ENCODE measurements around the gene TNPO1.
A peak's percentile ranks its signal among the peaks of the same experiment; 100 is the strongest.
"Not testable (repeated sequence)": the region's sequence is repeated elsewhere in the genome, so short reads cannot be mapped to it uniquely, and the experiment has no call there.

The TNPO1 gene

DNA sequence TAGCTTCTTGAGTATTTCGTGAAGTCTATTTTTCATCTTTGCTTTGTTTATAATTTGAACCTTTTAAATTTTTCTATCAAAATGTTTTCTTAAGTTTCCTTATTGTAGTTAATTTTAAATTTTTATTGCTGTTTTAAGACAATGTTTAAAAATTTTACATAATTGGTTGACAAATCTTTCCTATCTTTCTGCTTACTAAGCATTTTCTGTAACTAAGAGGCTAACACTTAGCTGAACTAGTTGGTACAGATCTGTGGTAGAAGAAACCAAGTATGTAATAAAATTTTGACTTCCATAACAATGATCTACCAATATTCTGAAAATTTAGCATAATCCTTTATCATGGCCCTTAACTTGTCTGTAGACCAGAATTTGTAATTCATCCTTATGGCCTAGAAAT lies 32.3 kb upstream of the TNPO1 start:
- TF ChIP-seq, protein P1, sequence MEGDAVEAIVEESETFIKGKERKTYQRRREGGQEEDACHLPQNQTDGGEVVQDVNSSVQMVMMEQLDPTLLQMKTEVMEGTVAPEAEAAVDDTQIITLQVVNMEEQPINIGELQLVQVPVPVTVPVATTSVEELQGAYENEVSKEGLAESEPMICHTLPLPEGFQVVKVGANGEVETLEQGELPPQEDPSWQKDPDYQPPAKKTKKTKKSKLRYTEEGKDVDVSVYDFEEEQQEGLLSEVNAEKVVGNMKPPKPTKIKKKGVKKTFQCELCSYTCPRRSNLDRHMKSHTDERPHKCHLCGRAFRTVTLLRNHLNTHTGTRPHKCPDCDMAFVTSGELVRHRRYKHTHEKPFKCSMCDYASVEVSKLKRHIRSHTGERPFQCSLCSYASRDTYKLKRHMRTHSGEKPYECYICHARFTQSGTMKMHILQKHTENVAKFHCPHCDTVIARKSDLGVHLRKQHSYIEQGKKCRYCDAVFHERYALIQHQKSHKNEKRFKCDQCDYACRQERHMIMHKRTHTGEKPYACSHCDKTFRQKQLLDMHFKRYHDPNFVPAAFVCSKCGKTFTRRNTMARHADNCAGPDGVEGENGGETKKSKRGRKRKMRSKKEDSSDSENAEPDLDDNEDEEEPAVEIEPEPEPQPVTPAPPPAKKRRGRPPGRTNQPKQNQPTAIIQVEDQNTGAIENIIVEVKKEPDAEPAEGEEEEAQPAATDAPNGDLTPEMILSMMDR (conservative IDR thresholded peaks at IDR 0.05; ENCODE audit: low read depth) = no peak
- ChIA-PET POLR2A (ENCODE audit: low non-redundant PET) (no interaction called here), CTCF (no interaction called here)
- no peak overlapping the region for H3K27ac ChIP-seq
- no peak for DNase-seq (ENCODE audit: low spot score)

DNA sequence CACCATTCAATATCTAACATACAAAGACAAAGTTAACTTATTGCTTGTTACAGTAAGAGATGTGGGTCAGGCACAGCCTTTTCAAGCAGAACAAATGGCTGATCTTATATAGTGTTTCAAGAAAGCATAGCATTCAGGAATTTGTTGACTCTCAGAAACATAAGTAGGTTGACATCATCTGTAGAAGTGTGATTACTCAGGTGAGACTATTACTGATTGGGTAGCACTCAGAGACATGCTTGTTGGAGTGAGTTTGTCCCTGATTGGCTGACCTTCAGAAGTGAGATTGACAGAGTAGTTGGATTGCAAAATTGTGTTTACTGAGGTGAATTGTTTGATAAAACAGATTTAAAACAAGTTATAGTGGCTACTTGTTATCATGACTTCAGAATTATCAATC lies 30.7 kb upstream of the TNPO1 start:
- no peak for DNase-seq (ENCODE audit: low spot score)
- TF ChIP-seq, protein P1 (conservative IDR thresholded peaks at IDR 0.05; ENCODE audit: low read depth) = no peak
- H3K27ac ChIP-seq = no peak overlapping the region
- ChIA-PET CTCF (interaction anchor here (0.7 kb wide), 1 partner anchor 153 kb away, joined by 3 read pairs; no protein-coding TSS in a partner anchor), POLR2A (ENCODE audit: low non-redundant PET) (no interaction called here)

DNA sequence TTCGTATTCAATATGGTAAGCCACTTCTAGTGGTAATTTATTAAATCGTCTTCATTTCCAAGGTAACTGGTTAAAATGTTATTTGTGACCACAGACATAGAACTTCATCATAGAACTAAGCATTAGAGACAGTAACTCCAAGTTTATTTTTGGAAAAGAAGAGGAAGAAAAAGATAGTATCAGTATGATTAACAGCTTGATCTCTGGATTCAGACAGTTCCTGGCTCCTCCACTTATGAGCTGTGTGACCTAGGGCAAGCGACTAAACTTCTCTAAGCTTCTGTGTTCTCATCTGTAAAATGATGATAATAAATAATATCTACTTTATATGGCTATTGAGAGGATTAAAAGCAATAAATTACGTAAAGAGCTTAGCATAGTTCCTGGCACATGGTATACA lies 29.8 kb upstream of the TNPO1 start:
- H3K27ac ChIP-seq = no peak overlapping the region
- no peak for DNase-seq (ENCODE audit: low spot score)
- ChIA-PET CTCF (interaction anchor here (0.6 to 0.7 kb wide), 3 partner anchors 42 to 197 kb away, joined by 3 to 4 read pairs (median 3); no protein-coding TSS in a partner anchor), POLR2A (ENCODE audit: low non-redundant PET) (no interaction called here)
- TF ChIP-seq, protein P1 (conservative IDR thresholded peaks at IDR 0.05; ENCODE audit: low read depth) = no peak

DNA sequence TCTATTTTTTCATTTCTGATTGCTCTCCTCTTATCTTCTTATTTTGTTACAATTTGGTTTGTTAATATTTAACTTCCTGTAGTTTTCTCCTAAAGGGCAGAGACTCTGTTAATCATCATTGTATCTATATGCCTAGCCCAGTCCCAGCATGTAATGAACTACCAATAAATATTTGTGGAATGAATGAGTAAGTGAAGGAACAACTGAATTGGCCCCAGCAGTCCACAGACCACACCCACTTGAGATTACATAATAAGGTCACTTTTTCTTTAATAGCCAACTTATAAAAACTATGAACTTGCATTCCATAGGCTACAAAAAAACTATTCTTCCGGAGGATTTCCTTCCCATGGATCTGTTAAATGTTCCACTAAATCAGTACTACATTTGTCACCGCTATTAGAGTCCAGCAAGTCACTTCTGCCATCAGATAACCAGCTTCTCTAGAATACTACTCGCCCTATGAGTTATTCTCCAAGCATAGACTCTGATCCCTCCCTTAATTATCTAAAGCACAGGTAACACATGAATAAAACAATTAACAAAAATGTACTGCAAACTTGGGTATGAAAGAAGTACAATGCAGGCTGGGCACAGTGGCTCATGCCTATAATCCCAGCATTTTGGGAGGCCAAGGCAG lies 27.5 kb upstream of the TNPO1 start:
- peak; percentile 94 for DNase-seq (ENCODE audit: low spot score)
- ChIA-PET POLR2A (ENCODE audit: low non-redundant PET) (no interaction called here), CTCF (interaction anchor here (0.6 to 0.8 kb wide), 3 partner anchors 337 to 587 kb away, joined by 3 to 5 read pairs (median 4); no protein-coding TSS in a partner anchor)
- TF ChIP-seq, protein P1 (conservative IDR thresholded peaks at IDR 0.05; ENCODE audit: low read depth) = no peak
- peak overlapping the region; percentile 80 for H3K27ac ChIP-seq

DNA sequence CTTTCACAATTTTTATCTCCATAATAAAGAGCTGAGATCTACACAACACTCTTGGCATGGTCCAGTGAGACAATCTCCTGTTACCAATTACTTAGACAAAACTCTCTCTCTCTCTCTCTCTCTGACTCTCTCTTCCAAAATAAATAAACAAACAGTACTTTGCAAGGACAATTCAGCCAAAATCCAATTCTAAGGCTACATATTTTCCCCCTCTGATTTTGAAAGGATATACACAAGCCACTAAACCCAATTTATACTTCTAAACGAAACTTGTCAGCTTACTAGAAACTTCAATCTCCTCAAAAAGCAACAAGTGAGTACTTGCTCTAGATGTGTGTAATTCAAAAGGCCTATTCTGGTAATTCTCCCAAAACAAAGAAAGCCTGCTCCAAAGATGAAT lies 26.3 kb upstream of the TNPO1 start:
- POLR2A ChIA-PET (ENCODE audit: low non-redundant PET) = interaction anchor here (0.7 kb wide), 2 partner anchors 30 to 871 kb away, joined by 4 to 5 read pairs; no protein-coding TSS in a partner anchor
- H3K27ac ChIP-seq = no peak overlapping the region
- TF ChIP-seq, protein P1 (conservative IDR thresholded peaks at IDR 0.05; ENCODE audit: low read depth) = no peak
- DNase-seq (ENCODE audit: low spot score) = no peak
- CTCF ChIA-PET = no interaction called here

DNA sequence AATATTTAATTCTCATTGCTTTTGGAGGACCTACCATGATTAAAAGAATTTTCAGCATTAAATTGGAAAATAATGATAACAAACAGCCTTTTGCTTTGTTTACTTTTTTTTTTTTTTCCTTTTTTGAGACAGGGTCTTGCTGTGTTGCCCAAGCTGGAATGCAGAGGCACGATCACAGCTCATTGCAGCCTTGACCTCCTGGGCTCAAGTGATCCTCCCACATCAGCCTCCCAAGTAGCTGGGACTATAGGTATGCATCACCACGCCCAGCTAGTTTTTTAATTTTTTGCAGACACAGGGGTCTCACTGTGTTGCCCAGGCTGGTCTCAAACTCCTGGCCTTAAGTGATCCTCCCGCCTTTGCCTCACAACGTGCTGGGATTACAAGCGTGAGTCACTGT lies 23.8 kb upstream of the TNPO1 start:
- POLR2A ChIA-PET (ENCODE audit: low non-redundant PET); DNase-seq (ENCODE audit: low spot score); H3K27ac ChIP-seq: not testable (repeated sequence)
- CTCF ChIA-PET = interaction anchor here (0.6 kb wide), 1 partner anchor 181 kb away, joined by 3 read pairs; no protein-coding TSS in a partner anchor

DNA sequence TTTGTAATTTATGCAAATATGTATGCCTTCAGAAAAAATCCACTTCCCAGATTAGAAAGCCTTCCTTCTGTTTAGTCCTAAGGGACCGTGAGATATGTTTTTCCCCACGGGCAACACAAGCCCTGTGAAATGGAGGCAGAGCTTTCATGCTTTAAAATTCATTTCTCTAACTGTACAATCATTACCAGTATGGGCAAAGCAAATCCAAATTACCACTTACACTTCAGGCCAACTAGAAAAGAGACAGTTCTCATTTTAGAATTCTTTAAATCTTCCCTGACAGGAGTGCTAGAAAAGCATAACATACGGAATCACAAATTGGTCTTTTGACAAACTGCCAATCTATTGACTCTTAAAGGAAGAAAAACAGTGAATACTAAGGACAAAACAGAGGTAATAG lies 20.5 kb upstream of the TNPO1 start:
- DNase-seq (ENCODE audit: low spot score) = no peak
- TF ChIP-seq, protein P1 (conservative IDR thresholded peaks at IDR 0.05; ENCODE audit: low read depth) = no peak
- POLR2A ChIA-PET (ENCODE audit: low non-redundant PET) = no interaction called here
- CTCF ChIA-PET = interaction anchor here (0.7 kb wide), 1 partner anchor 1326 kb away, joined by 3 read pairs; no protein-coding TSS in a partner anchor
- H3K27ac ChIP-seq = no peak overlapping the region
